Osteocyte (in vitro differentiated cells): ENCODE results near the gene SAMD4A. TPM values are rescaled to one million over a fixed set of nuclear protein-coding genes. Genes with fewer than 3 reads are reported as not detected.

ENCODE experiments used
- DNase-seq: peaks from one replicate; pipeline ENCODE4 v3.0.0; 2021; ENCODE audit warnings: mixed read lengths; ENCODE audit not compliant: unreplicated experiment; ENCODE audit errors: extremely low spot score
- H3K27ac Mint-ChIP-seq: one replicate; pipeline ENCODE4 v1.8.0; 2021; ENCODE audit warnings: mild to moderate bottlenecking, mixed read lengths; ENCODE audit not compliant: unreplicated experiment
- H3K27me3 Mint-ChIP-seq: one replicate; pipeline ENCODE4 v1.8.0; 2021; ENCODE audit warnings: mixed read lengths; ENCODE audit not compliant: unreplicated experiment
- H3K36me3 Mint-ChIP-seq: one replicate; pipeline ENCODE4 v1.8.0; 2021; ENCODE audit warnings: mixed read lengths; ENCODE audit not compliant: unreplicated experiment
- H3K4me1 Mint-ChIP-seq: one replicate; pipeline ENCODE4 v1.8.0; 2021; ENCODE audit warnings: mixed read lengths; ENCODE audit not compliant: unreplicated experiment
- H3K4me3 Mint-ChIP-seq: one replicate; pipeline ENCODE4 v1.8.0; 2021; ENCODE audit warnings: mild to moderate bottlenecking, moderate library complexity, mixed read lengths; ENCODE audit not compliant: unreplicated experiment
- H3K9me3 Mint-ChIP-seq: one replicate; pipeline ENCODE4 v1.8.0; 2021; ENCODE audit warnings: mixed read lengths; ENCODE audit not compliant: unreplicated experiment
- CTCF ChIP-seq: fragments of 200-600 bp; sonication (generic); IDR thresholded peaks from 2 replicates; pipeline ENCODE4 v1.5.0; 2021; ENCODE audit warnings: antibody characterized with exemption, mild to moderate bottlenecking, moderate library complexity
- total RNA-seq: library from RNA; stranded (reverse); gene quantifications from 2 replicates; pipeline ENCODE4 v1.2.1, GENCODE V29; 2021

Gene SAMD4A
- total RNA-seq, 1 donor from 2014 or later, result 39.1 TPM

DNA sequence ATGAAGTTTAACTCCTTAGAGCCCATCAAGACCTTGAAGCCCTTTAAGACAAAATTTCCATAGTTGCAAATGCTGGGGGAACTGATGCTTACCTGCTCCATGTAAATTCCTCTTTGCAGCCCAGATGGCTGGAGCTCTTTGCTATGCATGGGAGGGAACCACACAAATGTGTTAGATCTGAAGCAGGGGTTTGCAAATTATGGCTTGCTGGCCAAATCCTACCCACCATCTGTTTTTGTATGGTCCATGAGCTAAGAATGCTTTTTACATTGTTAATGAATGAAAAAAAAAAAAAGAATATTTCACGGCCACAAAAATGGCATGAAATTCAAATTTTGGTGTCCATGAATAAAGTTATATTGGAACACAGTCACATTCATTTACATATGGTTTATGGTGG, 261.1 kb downstream of the SAMD4A start:
- TF ChIP-seq CTCF, result no peak
- Mint-ChIP-seq H3K4me3 (no peak overlapping the region), H3K36me3 (no peaks in the 10 kb centered on the region)

GRCh38 chr14:54829486-54830224, 262.7 kb downstream of the SAMD4A start:
- no peak for DNase-seq
- H3K36me3 Mint-ChIP-seq, result no peaks in the 10 kb centered on the region
- H3K27me3 Mint-ChIP-seq, result peaks cover 47% of the 10 kb centered on the region
- no peak overlapping the region for H3K27ac Mint-ChIP-seq
- H3K4me3 Mint-ChIP-seq, result no peak overlapping the region
- no peaks in the 10 kb centered on the region for H3K4me1 Mint-ChIP-seq
- no peak for TF ChIP-seq CTCF
- peaks cover 6% of the 10 kb centered on the region for H3K9me3 Mint-ChIP-seq

More for the DNA sequence above, 261.1 kb downstream of the SAMD4A start:
- Mint-ChIP-seq H3K9me3 (peaks cover 16% of the 10 kb centered on the region), H3K27ac (no peak overlapping the region), H3K4me1 (no peaks in the 10 kb centered on the region), H3K27me3 (peaks cover 41% of the 10 kb centered on the region)
- DNase-seq, result no peak

- Mint-ChIP-seq H3K27ac (no peak overlapping the region), H3K27me3 (peaks cover 54% of the 10 kb centered on the region), H3K4me1 (no peaks in the 10 kb centered on the region), H3K4me3 (no peak overlapping the region), H3K9me3 (no peaks in the 10 kb centered on the region), H3K36me3 (no peaks in the 10 kb centered on the region)
- TF ChIP-seq CTCF, result no peak
- DNase-seq, result no peak
Measured at GRCh38 chr14:54830650-54831049, 263.7 kb downstream of the SAMD4A start.

GRCh38 chr14:54834081-54834480, 267.2 kb downstream of the SAMD4A start:
- no peak overlapping the region for H3K27ac Mint-ChIP-seq
- H3K27me3 Mint-ChIP-seq, result peaks cover 38% of the 10 kb centered on the region
- no peak for TF ChIP-seq CTCF
- no peaks in the 10 kb centered on the region for H3K9me3 Mint-ChIP-seq
- no peaks in the 10 kb centered on the region for H3K36me3 Mint-ChIP-seq
- no peak overlapping the region for H3K4me3 Mint-ChIP-seq
- H3K4me1 Mint-ChIP-seq, result no peaks in the 10 kb centered on the region
- DNase-seq, result no peak

DNA sequence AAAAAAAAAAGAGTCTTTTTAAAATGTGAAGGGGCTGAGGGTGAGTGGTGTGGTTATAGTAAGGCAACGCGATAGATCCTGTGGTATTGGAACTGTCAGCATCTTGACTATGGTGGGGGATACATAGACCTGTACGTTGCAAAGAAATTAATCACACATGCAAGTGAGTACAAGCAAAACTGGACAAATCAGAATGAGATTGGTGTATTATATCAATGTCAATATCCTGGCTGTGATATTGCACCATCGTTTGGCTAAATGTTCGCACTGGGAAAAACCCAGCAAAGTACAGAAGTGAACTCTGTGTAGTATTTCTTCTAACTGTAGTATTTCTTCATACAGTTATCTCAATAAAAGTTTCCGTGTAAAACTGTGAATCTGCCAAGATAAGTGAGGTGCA, 267.8 kb downstream of the SAMD4A start:
- no peaks in the 10 kb centered on the region for H3K4me1 Mint-ChIP-seq
- H3K36me3 Mint-ChIP-seq, result no peaks in the 10 kb centered on the region
- TF ChIP-seq CTCF, result no peak
- no peaks in the 10 kb centered on the region for H3K9me3 Mint-ChIP-seq
- peaks cover 32% of the 10 kb centered on the region for H3K27me3 Mint-ChIP-seq
- no peak overlapping the region for H3K4me3 Mint-ChIP-seq
- no peak for DNase-seq
- H3K27ac Mint-ChIP-seq, result no peak overlapping the region
